NK-92 (cell line): ENCODE data around the gene GLCCI1.

Experiments
- DNase-seq: peaks from one replicate; lab custom pipeline; 2025; ENCODE audit not compliant: unreplicated experiment; lab: John Stamatoyannopoulos, UW

The GLCCI1 gene

GRCh38 chr7:8128449-8129317 is 160.1 kb downstream of the GLCCI1 start:
- DNase-seq: no peak

- no peak for DNase-seq
Measured at GRCh38 chr7:8129318-8129659, 160.7 kb downstream of the GLCCI1 start.

- no peak for DNase-seq
Measured at GRCh38 chr7:8130663-8131062, 162.1 kb downstream of the GLCCI1 start.

- no peak for DNase-seq
Measured at GRCh38 chr7:8131694-8132605, 163.4 kb downstream of the GLCCI1 start.

GRCh38 chr7:8133188-8133848 is 164.7 kb downstream of the GLCCI1 start:
- no peak for DNase-seq

- DNase-seq: no peak
Measured at GRCh38 chr7:8134089-8134733, 165.6 kb downstream of the GLCCI1 start.

- DNase-seq: no peak
Measured at GRCh38 chr7:8135417-8135816, 166.8 kb downstream of the GLCCI1 start.

GRCh38 chr7:8136051-8136730 is 167.6 kb downstream of the GLCCI1 start:
- no peak for DNase-seq
